ENCODE measurements around the gene GRID1. TPM values are rescaled to one million over a fixed set of nuclear protein-coding genes. Genes with fewer than 3 reads are reported as not detected.

GRID1 gene
- total and polyA plus RNA-seq, 4 donors = 1.1 to 3.8 TPM; not detected in 2

DNA sequence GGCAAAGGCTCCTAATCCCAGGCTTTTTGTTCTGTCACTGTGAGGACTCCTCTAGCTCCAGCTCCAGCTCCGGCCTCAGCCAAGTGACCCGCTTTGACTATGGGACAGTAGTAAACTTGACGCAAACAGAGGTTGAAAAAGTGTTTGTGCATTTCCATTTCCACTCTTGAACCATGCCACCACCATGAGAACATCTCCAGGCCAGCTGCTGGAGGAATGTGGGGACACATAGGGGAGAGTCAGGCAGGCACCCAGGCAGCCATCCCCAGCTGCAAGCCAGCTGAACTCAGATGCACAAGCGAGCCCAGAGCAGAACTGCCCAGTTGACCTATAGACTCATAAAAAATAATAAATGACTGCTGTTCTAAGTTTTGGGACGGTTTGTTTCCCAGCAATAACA lies 224.7 kb downstream of the GRID1 start:
- WGBS, 2 donors = 73 to 82% methylated on average over 5 of the region's 5 CpGs
- Histone ChIP-seq H3K27ac (ENCODE audit: low read depth in 1 of 2, low read length in 2 of 2) (no peak overlapping the region), H3K4me3 (ENCODE audit: low read length in 2 of 2) (no peak overlapping the region), H3K4me1 (ENCODE audit: control insufficient read depth in 1 of 2, insufficient read depth in 2 of 2, low read length in 2 of 2) (no peaks in the 10 kb centered on the region), H3K9me3 (ENCODE audit: control insufficient read depth, low read length) (no peaks in the 10 kb centered on the region), H3K36me3 (ENCODE audit: control insufficient read depth in 1 of 2, insufficient read depth in 2 of 2, low read length in 1 of 2) (no peaks in the 10 kb centered on the region), H3K27me3 (ENCODE audit: control insufficient read depth in 1 of 2, insufficient read depth in 2 of 2, low read length in 1 of 2) (no peaks in the 10 kb centered on the region)
- DNase-seq (no peak), ATAC-seq (ENCODE audit: low FRiP score) (no peak)
- intact Hi-C loops (cut with DNase I) = no loop called here

GRCh38 chr10:86139066-86139657 lies 227.4 kb downstream of the GRID1 start:
- H3K27ac ChIP-seq (ENCODE audit: low read depth in 1 of 2, low read length in 2 of 2) = no peak overlapping the region
- no peaks in the 10 kb centered on the region for H3K27me3 ChIP-seq (ENCODE audit: control insufficient read depth in 1 of 2, insufficient read depth in 2 of 2, low read length in 1 of 2)
- no peaks in the 10 kb centered on the region for H3K36me3 ChIP-seq (ENCODE audit: control insufficient read depth in 1 of 2, insufficient read depth in 2 of 2, low read length in 1 of 2)
- no peaks in the 10 kb centered on the region for H3K4me1 ChIP-seq (ENCODE audit: control insufficient read depth in 1 of 2, insufficient read depth in 2 of 2, low read length in 2 of 2)
- 84 to 94% methylated on average over 11 of the region's 11 CpGs for WGBS, 2 donors
- H3K9me3 ChIP-seq (ENCODE audit: control insufficient read depth, low read length) = no peaks in the 10 kb centered on the region
- no peak overlapping the region for H3K4me3 ChIP-seq (ENCODE audit: low read length in 2 of 2)
- ATAC-seq (ENCODE audit: low FRiP score) = no peak
- DNase-seq = peak in 1 of 2 donors; percentile 30
- intact Hi-C loops (cut with DNase I) = no loop called here

GRCh38 chr10:86138551-86139065 lies 228.0 kb downstream of the GRID1 start:
- 91 to 96% methylated on average over 18 of the region's 18 CpGs for WGBS, 2 donors
- no peak overlapping the region for H3K4me3 ChIP-seq (ENCODE audit: low read length in 2 of 2)
- H3K4me1 ChIP-seq (ENCODE audit: control insufficient read depth in 1 of 2, insufficient read depth in 2 of 2, low read length in 2 of 2) = no peaks in the 10 kb centered on the region
- DNase-seq (peak in 1 of 2 donors; percentile 50), ATAC-seq (ENCODE audit: low FRiP score) (no peak)
- H3K27me3 ChIP-seq (ENCODE audit: control insufficient read depth in 1 of 2, insufficient read depth in 2 of 2, low read length in 1 of 2) = no peaks in the 10 kb centered on the region
- intact Hi-C loops (cut with DNase I) = no loop called here
- H3K9me3 ChIP-seq (ENCODE audit: control insufficient read depth, low read length) = no peaks in the 10 kb centered on the region
- no peak overlapping the region for H3K27ac ChIP-seq (ENCODE audit: low read depth in 1 of 2, low read length in 2 of 2)
- H3K36me3 ChIP-seq (ENCODE audit: control insufficient read depth in 1 of 2, insufficient read depth in 2 of 2, low read length in 1 of 2) = no peaks in the 10 kb centered on the region

GRCh38 chr10:86137561-86137960 lies 229.0 kb downstream of the GRID1 start:
- Histone ChIP-seq H3K4me3 (ENCODE audit: low read length in 2 of 2) (no peak overlapping the region), H3K27me3 (ENCODE audit: control insufficient read depth in 1 of 2, insufficient read depth in 2 of 2, low read length in 1 of 2) (no peaks in the 10 kb centered on the region), H3K27ac (ENCODE audit: low read depth in 1 of 2, low read length in 2 of 2) (no peak overlapping the region), H3K4me1 (ENCODE audit: control insufficient read depth in 1 of 2, insufficient read depth in 2 of 2, low read length in 2 of 2) (no peaks in the 10 kb centered on the region), H3K9me3 (ENCODE audit: control insufficient read depth, low read length) (no peaks in the 10 kb centered on the region), H3K36me3 (ENCODE audit: control insufficient read depth in 1 of 2, insufficient read depth in 2 of 2, low read length in 1 of 2) (no peaks in the 10 kb centered on the region)
- intact Hi-C loops (cut with DNase I) = no loop called here
- peak in 1 of 2 donors; percentile 34 for DNase-seq
- 92 to 94% methylated on average over 7 of the region's 7 CpGs for WGBS, 2 donors
- ATAC-seq (ENCODE audit: low FRiP score) = no peak

- 89 to 92% methylated on average over 4 of the region's 4 CpGs for WGBS, 2 donors
- no peak overlapping the region for H3K27ac ChIP-seq (ENCODE audit: low read depth in 1 of 2, low read length in 2 of 2)
- no peak for ATAC-seq (ENCODE audit: low FRiP score)
- no peak overlapping the region for H3K4me3 ChIP-seq (ENCODE audit: low read length in 2 of 2)
- H3K27me3 ChIP-seq (ENCODE audit: control insufficient read depth in 1 of 2, insufficient read depth in 2 of 2, low read length in 1 of 2) = no peaks in the 10 kb centered on the region
- no peaks in the 10 kb centered on the region for H3K36me3 ChIP-seq (ENCODE audit: control insufficient read depth in 1 of 2, insufficient read depth in 2 of 2, low read length in 1 of 2)
- peak in 1 of 2 donors; percentile 28 for DNase-seq
- no peaks in the 10 kb centered on the region for H3K9me3 ChIP-seq (ENCODE audit: control insufficient read depth, low read length)
- intact Hi-C loops (cut with DNase I) = no loop called here
- H3K4me1 ChIP-seq (ENCODE audit: control insufficient read depth in 1 of 2, insufficient read depth in 2 of 2, low read length in 2 of 2) = no peaks in the 10 kb centered on the region
Observed at GRCh38 chr10:86136934-86137333, 229.7 kb downstream of the GRID1 start.

DNA sequence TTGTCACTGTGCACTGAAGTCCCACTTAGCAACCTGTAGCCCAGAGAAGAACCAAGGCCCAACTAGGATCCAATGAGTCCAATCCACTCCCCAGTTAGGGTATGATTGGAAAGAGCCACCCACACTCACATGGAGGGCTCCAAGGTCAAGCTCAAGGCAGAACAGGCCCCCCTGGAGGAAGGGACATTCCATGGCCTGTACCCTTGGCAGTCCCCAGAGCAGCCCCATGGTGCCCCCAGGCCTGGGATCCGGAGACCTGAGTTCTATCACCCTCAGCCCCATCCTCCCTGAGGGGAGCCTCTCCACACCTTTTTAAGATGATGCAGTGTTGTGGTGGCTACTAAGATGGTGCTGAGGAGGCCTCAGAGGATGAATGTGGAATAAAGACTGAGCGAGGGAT lies 231.4 kb downstream of the GRID1 start:
- ATAC-seq (ENCODE audit: low FRiP score) (no peak), DNase-seq (peak in 1 of 2 donors; percentile 51)
- intact Hi-C loops (cut with DNase I) = no loop called here
- no peaks in the 10 kb centered on the region for H3K4me1 ChIP-seq (ENCODE audit: control insufficient read depth in 1 of 2, insufficient read depth in 2 of 2, low read length in 2 of 2)
- H3K36me3 ChIP-seq (ENCODE audit: control insufficient read depth in 1 of 2, insufficient read depth in 2 of 2, low read length in 1 of 2) = no peaks in the 10 kb centered on the region
- WGBS, 2 donors = 97% methylated on average over 2 of the region's 2 CpGs
- H3K27ac ChIP-seq (ENCODE audit: low read depth in 1 of 2, low read length in 2 of 2) = no peak overlapping the region
- peaks cover 1% of the 10 kb centered on the region for H3K9me3 ChIP-seq (ENCODE audit: control insufficient read depth, low read length)
- H3K4me3 ChIP-seq (ENCODE audit: low read length in 2 of 2) = no peak overlapping the region
- no peaks in the 10 kb centered on the region for H3K27me3 ChIP-seq (ENCODE audit: control insufficient read depth in 1 of 2, insufficient read depth in 2 of 2, low read length in 1 of 2)

DNA sequence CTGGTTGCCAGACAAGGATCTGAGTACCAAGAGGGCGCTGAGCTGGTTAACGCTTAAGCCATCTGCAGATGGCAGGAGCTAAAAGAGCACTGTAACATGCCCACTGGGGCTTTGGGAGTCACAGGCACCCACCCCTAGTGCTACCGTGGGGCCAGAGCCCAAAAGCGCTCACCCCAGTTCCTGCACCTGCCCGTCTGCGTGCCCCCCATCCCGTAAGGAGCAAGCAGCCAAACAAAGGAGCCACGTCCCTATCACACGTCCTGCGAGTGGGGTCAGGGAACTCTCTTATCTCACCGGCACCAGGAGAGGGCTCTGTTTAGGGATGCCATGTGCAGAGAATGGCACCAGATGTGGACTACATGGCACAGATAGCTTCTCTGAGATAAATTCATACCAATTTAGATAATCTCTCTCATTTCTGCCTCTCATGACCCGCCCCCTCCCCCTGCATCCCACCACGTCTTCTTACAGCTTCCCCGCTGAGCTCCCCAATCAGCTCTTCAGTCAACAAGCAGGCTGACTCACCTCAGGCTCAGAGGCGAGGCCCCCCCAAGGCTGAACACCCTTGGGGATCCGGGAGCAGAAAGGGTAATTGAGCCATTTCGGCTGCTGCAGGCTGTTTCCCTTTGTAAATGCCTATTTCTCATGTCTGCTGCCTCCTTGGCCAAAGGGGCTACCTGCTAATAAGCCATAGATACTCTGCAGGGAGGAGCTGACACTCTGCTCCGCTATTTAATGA lies 235.7 kb downstream of the GRID1 start:
- intact Hi-C loops (cut with DNase I) = no loop called here
- peaks cover 3% of the 10 kb centered on the region for H3K9me3 ChIP-seq (ENCODE audit: control insufficient read depth, low read length)

DNA sequence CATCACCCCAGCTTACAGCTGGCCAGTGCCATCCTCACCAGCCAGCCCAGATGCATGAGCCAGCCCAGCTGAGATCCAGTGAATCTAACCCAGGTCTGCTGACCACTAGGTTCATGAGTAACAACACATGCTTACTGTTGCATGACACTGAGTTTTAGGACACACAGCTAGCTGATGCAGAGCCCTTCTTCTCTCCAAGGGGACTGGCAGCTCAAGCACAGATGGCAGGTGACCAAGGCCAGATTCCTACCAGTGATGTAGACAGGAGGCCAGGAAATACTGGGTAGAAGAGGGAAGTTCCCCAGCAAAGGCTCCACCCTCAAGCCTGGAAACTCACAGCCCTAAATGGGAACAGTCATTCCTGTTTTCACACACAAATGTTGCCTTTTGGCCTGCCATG lies 236.6 kb downstream of the GRID1 start:
- no peak overlapping the region for H3K27ac ChIP-seq (ENCODE audit: low read depth in 1 of 2, low read length in 2 of 2)
- DNase-seq (peak in 1 of 2 donors; percentile 3), ATAC-seq (ENCODE audit: low FRiP score) (no peak)
- H3K36me3 ChIP-seq (ENCODE audit: control insufficient read depth in 1 of 2, insufficient read depth in 2 of 2, low read length in 1 of 2) = no peaks in the 10 kb centered on the region
- peaks cover 3% of the 10 kb centered on the region for H3K9me3 ChIP-seq (ENCODE audit: control insufficient read depth, low read length)
- intact Hi-C loops (cut with DNase I) = no loop called here
- H3K27me3 ChIP-seq (ENCODE audit: control insufficient read depth in 1 of 2, insufficient read depth in 2 of 2, low read length in 1 of 2) = no peaks in the 10 kb centered on the region
- H3K4me1 ChIP-seq (ENCODE audit: control insufficient read depth in 1 of 2, insufficient read depth in 2 of 2, low read length in 2 of 2) = no peaks in the 10 kb centered on the region
- H3K4me3 ChIP-seq (ENCODE audit: low read length in 2 of 2) = no peak overlapping the region

More for the DNA sequence above, 235.7 kb downstream of the GRID1 start:
- no peaks in the 10 kb centered on the region for H3K36me3 ChIP-seq (ENCODE audit: control insufficient read depth in 1 of 2, insufficient read depth in 2 of 2, low read length in 1 of 2)
- H3K4me1 ChIP-seq (ENCODE audit: control insufficient read depth in 1 of 2, insufficient read depth in 2 of 2, low read length in 2 of 2) = no peaks in the 10 kb centered on the region
- 93 to 95% methylated on average over 18 of the region's 18 CpGs for WGBS, 2 donors
- ATAC-seq (ENCODE audit: low FRiP score) = no peak
- H3K4me3 ChIP-seq (ENCODE audit: low read length in 2 of 2) = no peak overlapping the region
- H3K27me3 ChIP-seq (ENCODE audit: control insufficient read depth in 1 of 2, insufficient read depth in 2 of 2, low read length in 1 of 2) = no peaks in the 10 kb centered on the region
- DNase-seq = peak in 1 of 2 donors; percentile 41
- no peak overlapping the region for H3K27ac ChIP-seq (ENCODE audit: low read depth in 1 of 2, low read length in 2 of 2)

DNA sequence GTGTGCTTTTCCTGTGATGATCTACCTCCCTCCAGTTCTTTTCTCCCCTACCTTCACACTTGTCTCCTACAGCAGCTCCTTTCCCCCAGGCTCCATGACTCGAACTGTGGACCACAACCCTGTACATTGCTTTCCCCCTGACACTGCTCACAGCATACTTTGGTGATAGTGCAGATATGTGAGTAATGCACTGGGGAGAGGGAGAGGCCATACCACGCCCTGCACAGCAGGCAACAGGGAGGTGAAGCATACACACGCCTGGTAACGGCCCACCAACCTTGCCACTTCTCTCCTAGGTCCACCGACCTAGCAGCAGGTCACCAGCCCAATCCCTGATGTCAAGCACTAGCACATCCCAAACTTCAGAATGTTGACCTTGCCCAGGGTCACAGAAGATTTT lies 238.2 kb downstream of the GRID1 start:
- DNase-seq (peak in 1 of 2 donors; percentile 23), ATAC-seq (ENCODE audit: low FRiP score) (no peak)
- H3K27ac ChIP-seq (ENCODE audit: low read depth in 1 of 2, low read length in 2 of 2) = no peak overlapping the region
- no peaks in the 10 kb centered on the region for H3K4me1 ChIP-seq (ENCODE audit: control insufficient read depth in 1 of 2, insufficient read depth in 2 of 2, low read length in 2 of 2)
- no peak overlapping the region for H3K4me3 ChIP-seq (ENCODE audit: low read length in 2 of 2)
- peaks cover 3% of the 10 kb centered on the region for H3K9me3 ChIP-seq (ENCODE audit: control insufficient read depth, low read length)
- H3K36me3 ChIP-seq (ENCODE audit: control insufficient read depth in 1 of 2, insufficient read depth in 2 of 2, low read length in 1 of 2) = no peaks in the 10 kb centered on the region
- 77 to 89% methylated on average over 5 of the region's 5 CpGs for WGBS, 2 donors
- H3K27me3 ChIP-seq (ENCODE audit: control insufficient read depth in 1 of 2, insufficient read depth in 2 of 2, low read length in 1 of 2) = no peaks in the 10 kb centered on the region
- intact Hi-C loops (cut with DNase I) = no loop called here
